K562 (cell line): ENCODE data around the gene SET. TPM values are rescaled to one million over a fixed set of nuclear protein-coding genes. Genes with fewer than 3 reads are reported as not detected.

Experiments used
- ATAC-seq: fragments of 200-7000 bp; cut with Tn5 transposase; 3 replicates; pipeline ENCODE4 v1.9.1; 2020; ENCODE audit warnings: moderate library complexity
- BruUV-seq: library from RNA; stranded (reverse); fragments of 400-500 nt; replicated peaks from 2 replicates; lab custom pipeline; 2021; lab: Mats Ljungman, UMichigan
- CTCF ChIA-PET: fragments of 300-600 bp; formaldehyde crosslinking; extraction: SDS; loops from one replicate; lab custom pipeline; 2021; ENCODE audit warnings: low intra/inter-chr PET ratio; lab: Yijun Ruan, JAX
- POLR2A ChIA-PET: fragments of 300-600, 350-650 bp; sonication (Branson Sonifier 250); formaldehyde crosslinking; extraction: SDS; loops from one replicate; lab custom pipeline; 2021; ENCODE audit warnings: antibody characterized with exemption, inconsistent platforms; lab: Yijun Ruan, JAX
- DNase-seq, 4 experiments: peaks; one replicate each; pipeline versions ENCODE4 v3.0.0 to v3.0.0-alpha.2; 2011 to 2018; ENCODE audit warnings: low spot score in 3 of 4, mixed read lengths in 3 of 4; ENCODE audit errors: extremely low read depth in 1 of 4
- FAIRE-seq: peaks from 2 replicates; lab custom pipeline; 2011; peaks lifted over from hg19 to GRCh38; lab: Jason Lieb, UNC
- H2AFZ ChIP-seq: 2 replicates; pipeline ENCODE4 v1.6.0; 2011; ENCODE audit warnings: low read depth, low read length, control low read depth, inconsistent platforms
- H3K27ac ChIP-seq: fragments of 200-600 bp; 3 replicates; pipeline ENCODE4 v1.8.0; 2011; ENCODE audit warnings: low read depth, mild to moderate bottlenecking, control low read depth, inconsistent platforms, low read length, moderate library complexity, mixed read lengths; ENCODE audit errors: extremely low read depth
- H3K27me3 ChIP-seq, 2 experiments: fragments of 300-600 bp in 1 of 2; 2 replicates in 1 of 2; 3 replicates in 1 of 2; pipeline versions ENCODE4 v1.6.0 to v1.8.0; 2011; ENCODE audit warnings: inconsistent platforms in 2 of 2, low read length in 2 of 2, mild to moderate bottlenecking in 1 of 2, mixed read lengths in 1 of 2, moderate library complexity in 1 of 2; ENCODE audit not compliant: control insufficient read depth in 2 of 2, insufficient read depth in 2 of 2
- H3K36me3 ChIP-seq: fragments of 300-600 bp; 3 replicates; pipeline ENCODE4 v1.8.0; 2011; ENCODE audit warnings: mild to moderate bottlenecking, low read length, inconsistent platforms; ENCODE audit not compliant: control insufficient read depth, insufficient read depth
- H3K4me1 ChIP-seq, 2 experiments: fragments of 200-600 bp in 1 of 2; replicated peaks in 1 of 2; 2 replicates in 1 of 2; 3 replicates in 1 of 2; pipeline versions ENCODE4 v1.5.1 to v1.8.0; 2011; ENCODE audit warnings: inconsistent platforms in 2 of 2, low read length in 2 of 2, mild to moderate bottlenecking in 1 of 2, mixed read lengths in 1 of 2, moderate library complexity in 1 of 2; ENCODE audit not compliant: control insufficient read depth in 2 of 2, insufficient read depth in 2 of 2
- H3K4me2 ChIP-seq: 2 replicates; pipeline ENCODE4 v1.6.1; 2011; ENCODE audit warnings: low read length, control low read depth, inconsistent platforms, mixed read lengths; ENCODE audit not compliant: insufficient read depth
- H3K4me3 ChIP-seq: fragments of 200-600 bp; sonication (generic), shearing (Covaris generic); 2 replicates; pipeline ENCODE4 v1.5.1; 2016; ENCODE audit warnings: control low read depth, inconsistent platforms
- H3K79me2 ChIP-seq: fragments of 200-600 bp; 3 replicates; pipeline ENCODE4 v1.8.0; 2011; ENCODE audit warnings: low read length, inconsistent platforms; ENCODE audit not compliant: control insufficient read depth, insufficient read depth
- H3K9ac ChIP-seq, 2 experiments: 2 replicates each; pipeline versions ENCODE4 v1.6.0 to v1.6.1; 2011; ENCODE audit warnings: low read depth in 2 of 2, low read length in 2 of 2, control low read depth in 1 of 2, inconsistent platforms in 1 of 2, mild to moderate bottlenecking in 1 of 2, mixed read lengths in 1 of 2; ENCODE audit not compliant: insufficient read depth in 1 of 2
- H3K9me1 ChIP-seq: one replicate; pipeline ENCODE4 v1.6.0; 2011; ENCODE audit warnings: inconsistent platforms, mild to moderate bottlenecking, low read length, moderate library complexity; ENCODE audit not compliant: control insufficient read depth, insufficient read depth
- H3K9me3 ChIP-seq: replicated peaks from 2 replicates; pipeline ENCODE4 v1.5.1; 2011; ENCODE audit warnings: low read depth, low read length, inconsistent platforms; ENCODE audit not compliant: control insufficient read depth, insufficient read depth
- H4K20me1 ChIP-seq: replicated peaks from 2 replicates; pipeline ENCODE4 v1.6.1; 2011; ENCODE audit warnings: low read length, inconsistent platforms, mixed read lengths; ENCODE audit not compliant: control insufficient read depth, insufficient read depth
- KLF6 ChIP-seq: fragments of 250-450 bp; sonication (Bioruptor Pico); IDR thresholded peaks from 2 replicates; pipeline ENCODE4 v1.4.0; 2020; ENCODE audit warnings: mild to moderate bottlenecking, moderate library complexity, borderline replicate concordance
- NCOA6 ChIP-seq: fragments of 450-650 bp; IDR thresholded peaks from 2 replicates; pipeline ENCODE4 v1.6.1; 2017; ENCODE audit warnings: mild to moderate bottlenecking
- RBFOX2 ChIP-seq: fragments of 200-400 bp; formaldehyde crosslinking; IDR thresholded peaks from 2 replicates; pipeline ENCODE4 v1.6.1; 2017; ENCODE audit warnings: low read depth, mild to moderate bottlenecking, low read length, moderate library complexity
- RNF2 ChIP-seq: sonication (generic); IDR thresholded peaks from 2 replicates; pipeline ENCODE4 v1.6.1; 2016
- WGBS: fragments of 100-300 bp; shearing (Covaris generic); methylation state at CpG from one replicate; pipeline ENCODE4 v1.1.6; 2016; ENCODE audit warnings: low coverage, mixed read lengths; ENCODE audit not compliant: insufficient coverage; ENCODE audit errors: missing lambda C conversion rate; 5-methylcytosine and 5-hydroxymethylcytosine counted together
- in situ Hi-C: fragments of 300-500 bp; cut with MboI; formaldehyde crosslinking; loops from 4 replicates; pipeline ENCODE4 v1.15.0; 2018; ENCODE audit warnings: inconsistent platforms, mixed read lengths
- intact Hi-C: fragments of 100-400 bp; cut with micrococcal nuclease; formaldehyde crosslinking; loops from 2 replicates; pipeline ENCODE4 v1.14.2; 2022
- polyA plus RNA-seq, 8 experiments: library from polyadenylated mRNA; depleted of rRNA in 4 of 8; stranded (reverse) in 5 of 8; unstranded in 3 of 8; fragments of >200 nt; fragmentation: Nextera tagmentation in 2 of 8; fragmentation: Illumina TruSeq in 1 of 8; extraction: Ambion mirVana in 2 of 8; extraction: Trizol in 1 of 8; gene quantifications; 2 replicates each; pipeline versions ENCODE4 v1.2.1 to v1.2.3, GENCODE V29; 2011 to 2014; ENCODE audit warnings: inconsistent platforms in 1 of 8, missing spikeins in 1 of 8
- total RNA-seq, 7 experiments: library from RNA; depleted of rRNA in 6 of 7; stranded (reverse); fragments of >200 nt in 6 of 7; fragmentation: Illumina TruSeq in 2 of 7; extraction: Trizol in 2 of 7; gene quantifications; 2 replicates each; pipeline versions ENCODE4 v1.2.1 to v1.2.3, GENCODE V29; 2011 to 2021; ENCODE audit warnings: low replicate concordance in 1 of 7
- TF ChIP-seq, protein P1 (sequence below): fragments of 450-650 bp; IDR thresholded peaks from 2 replicates; pipeline ENCODE4 v1.6.1; 2016; ENCODE audit warnings: low read depth
- TF ChIP-seq, protein P2 (sequence below): fragments of 450-650 bp; IDR thresholded peaks from 2 replicates; pipeline ENCODE4 v1.6.1; 2018; ENCODE audit not compliant: partially characterized antibody

SET gene
- total and polyA plus RNA-seq, 9 of the 15 experiments (the other 6 are each of a cell fraction or from before 2014, with no cell fraction given) = 404 to 1,447 (median 907) TPM

- CTCF ChIA-PET = interaction anchor here (0.8 kb wide), 1 partner anchor 34 kb away, joined by 3 read pairs; no protein-coding TSS in a partner anchor
- intact Hi-C loops (loop anchor here (1.0 to 10.0 kb wide), 3 partner anchors 33 to 495 kb away; partner anchors contain the start of genes CIZ1, DYNC2I2, GOLGA2 and SWI5), in situ Hi-C loops (no loop called here)
- H3K9me1 ChIP-seq = no peaks in the 10 kb centered on the region
- peak overlapping the region; percentile 68; the same call in 1 of the 2 replicates for H3K4me2 ChIP-seq
- POLR2A ChIA-PET = interaction anchor here (0.6 to 2.0 kb wide), 9 partner anchors 8 to 917 kb away, joined by 3 to 10 read pairs (median 3); no protein-coding TSS in a partner anchor
- FAIRE-seq (no peak), DNase-seq (no peak), ATAC-seq (peak; percentile 28)
- BruUV-seq = no TSS peak
- H3K27ac ChIP-seq = peak overlapping the region; percentile 89
- no peaks in the 10 kb centered on the region for H3K27me3 ChIP-seq
- 2% methylated on average over 17 of the region's 80 CpGs for WGBS
- peaks cover 26 to 32% of the 10 kb centered on the region in 2 experiments for H3K4me1 ChIP-seq
- H3K79me2 ChIP-seq = peaks cover 56% of the 10 kb centered on the region
- H4K20me1 ChIP-seq = peaks cover 14% of the 10 kb centered on the region
- peak overlapping the region; percentile 71 for H3K4me3 ChIP-seq
- H3K9ac ChIP-seq = peak overlapping the region; percentile 82 to 92; a peak in 3 of 4 replicates
- H2AFZ ChIP-seq = 0 out of 2 replicates have a peak overlapping the region, but pooled peaks have one; percentile 25
- H3K9me3 ChIP-seq = no peaks in the 10 kb centered on the region
- peaks cover 43% of the 10 kb centered on the region for H3K36me3 ChIP-seq
- TF ChIP-seq, protein P1, sequence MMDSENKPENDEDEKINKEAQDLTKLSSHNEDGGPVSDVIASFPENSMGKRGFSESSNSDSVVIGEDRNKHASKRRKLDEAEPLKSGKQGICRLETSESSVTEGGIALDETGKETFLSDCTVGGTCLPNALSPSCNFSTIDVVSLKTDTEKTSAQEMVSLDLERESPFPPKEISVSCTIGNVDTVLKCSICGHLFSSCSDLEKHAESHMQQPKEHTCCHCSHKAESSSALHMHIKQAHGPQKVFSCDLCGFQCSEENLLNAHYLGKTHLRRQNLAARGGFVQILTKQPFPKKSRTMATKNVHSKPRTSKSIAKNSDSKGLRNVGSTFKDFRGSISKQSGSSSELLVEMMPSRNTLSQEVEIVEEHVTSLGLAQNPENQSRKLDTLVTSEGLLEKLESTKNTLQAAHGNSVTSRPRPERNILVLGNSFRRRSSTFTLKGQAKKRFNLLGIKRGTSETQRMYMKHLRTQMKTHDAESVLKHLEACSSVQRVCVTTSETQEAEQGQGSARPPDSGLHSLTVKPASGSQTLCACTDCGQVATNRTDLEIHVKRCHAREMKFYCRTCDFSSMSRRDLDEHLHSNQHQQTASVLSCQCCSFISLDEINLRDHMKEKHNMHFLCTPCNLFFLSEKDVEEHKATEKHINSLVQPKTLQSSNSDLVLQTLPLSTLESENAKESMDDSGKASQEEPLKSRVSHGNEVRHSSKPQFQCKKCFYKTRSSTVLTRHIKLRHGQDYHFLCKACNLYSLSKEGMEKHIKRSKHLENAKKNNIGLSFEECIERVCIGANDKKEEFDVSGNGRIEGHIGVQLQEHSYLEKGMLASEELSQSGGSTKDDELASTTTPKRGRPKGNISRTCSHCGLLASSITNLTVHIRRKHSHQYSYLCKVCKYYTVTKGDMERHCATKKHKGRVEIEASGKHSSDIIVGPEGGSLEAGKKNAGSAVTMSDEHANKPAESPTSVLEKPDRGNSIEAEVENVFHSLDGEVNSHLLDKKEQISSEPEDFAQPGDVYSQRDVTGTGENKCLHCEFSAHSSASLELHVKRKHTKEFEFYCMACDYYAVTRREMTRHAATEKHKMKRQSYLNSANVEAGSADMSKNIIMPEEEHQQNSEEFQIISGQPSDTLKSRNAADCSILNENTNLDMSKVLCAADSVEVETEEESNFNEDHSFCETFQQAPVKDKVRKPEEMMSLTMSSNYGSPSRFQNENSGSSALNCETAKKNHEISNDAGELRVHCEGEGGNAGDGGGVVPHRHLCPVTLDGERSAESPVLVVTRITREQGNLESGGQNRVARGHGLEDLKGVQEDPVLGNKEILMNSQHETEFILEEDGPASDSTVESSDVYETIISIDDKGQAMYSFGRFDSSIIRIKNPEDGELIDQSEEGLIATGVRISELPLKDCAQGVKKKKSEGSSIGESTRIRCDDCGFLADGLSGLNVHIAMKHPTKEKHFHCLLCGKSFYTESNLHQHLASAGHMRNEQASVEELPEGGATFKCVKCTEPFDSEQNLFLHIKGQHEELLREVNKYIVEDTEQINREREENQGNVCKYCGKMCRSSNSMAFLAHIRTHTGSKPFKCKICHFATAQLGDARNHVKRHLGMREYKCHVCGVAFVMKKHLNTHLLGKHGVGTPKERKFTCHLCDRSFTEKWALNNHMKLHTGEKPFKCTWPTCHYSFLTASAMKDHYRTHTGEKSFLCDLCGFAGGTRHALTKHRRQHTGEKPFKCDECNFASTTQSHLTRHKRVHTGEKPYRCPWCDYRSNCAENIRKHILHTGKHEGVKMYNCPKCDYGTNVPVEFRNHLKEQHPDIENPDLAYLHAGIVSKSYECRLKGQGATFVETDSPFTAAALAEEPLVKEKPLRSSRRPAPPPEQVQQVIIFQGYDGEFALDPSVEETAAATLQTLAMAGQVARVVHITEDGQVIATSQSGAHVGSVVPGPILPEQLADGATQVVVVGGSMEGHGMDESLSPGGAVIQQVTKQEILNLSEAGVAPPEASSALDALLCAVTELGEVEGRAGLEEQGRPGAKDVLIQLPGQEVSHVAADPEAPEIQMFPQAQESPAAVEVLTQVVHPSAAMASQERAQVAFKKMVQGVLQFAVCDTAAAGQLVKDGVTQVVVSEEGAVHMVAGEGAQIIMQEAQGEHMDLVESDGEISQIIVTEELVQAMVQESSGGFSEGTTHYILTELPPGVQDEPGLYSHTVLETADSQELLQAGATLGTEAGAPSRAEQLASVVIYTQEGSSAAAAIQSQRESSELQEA = no peak
- TF ChIP-seq, protein P2, sequence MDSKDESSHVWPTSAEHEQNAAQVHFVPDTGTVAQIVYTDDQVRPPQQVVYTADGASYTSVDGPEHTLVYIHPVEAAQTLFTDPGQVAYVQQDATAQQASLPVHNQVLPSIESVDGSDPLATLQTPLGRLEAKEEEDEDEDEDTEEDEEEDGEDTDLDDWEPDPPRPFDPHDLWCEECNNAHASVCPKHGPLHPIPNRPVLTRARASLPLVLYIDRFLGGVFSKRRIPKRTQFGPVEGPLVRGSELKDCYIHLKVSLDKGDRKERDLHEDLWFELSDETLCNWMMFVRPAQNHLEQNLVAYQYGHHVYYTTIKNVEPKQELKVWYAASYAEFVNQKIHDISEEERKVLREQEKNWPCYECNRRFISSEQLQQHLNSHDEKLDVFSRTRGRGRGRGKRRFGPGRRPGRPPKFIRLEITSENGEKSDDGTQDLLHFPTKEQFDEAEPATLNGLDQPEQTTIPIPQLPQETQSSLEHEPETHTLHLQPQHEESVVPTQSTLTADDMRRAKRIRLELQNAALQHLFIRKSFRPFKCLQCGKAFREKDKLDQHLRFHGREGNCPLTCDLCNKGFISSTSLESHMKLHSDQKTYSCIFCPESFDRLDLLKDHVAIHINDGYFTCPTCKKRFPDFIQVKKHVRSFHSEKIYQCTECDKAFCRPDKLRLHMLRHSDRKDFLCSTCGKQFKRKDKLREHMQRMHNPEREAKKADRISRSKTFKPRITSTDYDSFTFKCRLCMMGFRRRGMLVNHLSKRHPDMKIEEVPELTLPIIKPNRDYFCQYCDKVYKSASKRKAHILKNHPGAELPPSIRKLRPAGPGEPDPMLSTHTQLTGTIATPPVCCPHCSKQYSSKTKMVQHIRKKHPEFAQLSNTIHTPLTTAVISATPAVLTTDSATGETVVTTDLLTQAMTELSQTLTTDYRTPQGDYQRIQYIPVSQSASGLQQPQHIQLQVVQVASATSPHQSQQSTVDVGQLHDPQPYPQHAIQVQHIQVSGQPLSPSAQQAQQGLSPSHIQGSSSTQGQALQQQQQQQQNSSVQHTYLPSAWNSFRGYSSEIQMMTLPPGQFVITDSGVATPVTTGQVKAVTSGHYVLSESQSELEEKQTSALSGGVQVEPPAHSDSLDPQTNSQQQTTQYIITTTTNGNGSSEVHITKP = no peak
- TF ChIP-seq NCOA6 = no peak
- no peak for TF ChIP-seq RNF2
- peak; percentile 92; the same call in 1 of the 2 replicates for TF ChIP-seq RBFOX2
- TF ChIP-seq KLF6 = no peak
Measured at GRCh38 chr9:128689293-128689774, 312 bp downstream of the SET start.
